GM12892 (cell line): ENCODE data around the gene KRT72.

Experiments used
- DNase-seq: peaks from one replicate; pipeline ENCODE4 v3.0.0; 2011; ENCODE audit not compliant: insufficient read length
- FAIRE-seq: peaks from 2 replicates; lab custom pipeline; 2011; peaks lifted over from hg19 to GRCh38; lab: Jason Lieb, UNC
- POLR2A ChIP-seq: IDR thresholded peaks from 2 replicates; pipeline ENCODE4 v1.6.1; 2011; ENCODE audit warnings: low read depth, low read length, control low read depth
- POLR2AphosphoS5 ChIP-seq: IDR thresholded peaks from 2 replicates; pipeline ENCODE4 v1.6.1; 2011; ENCODE audit warnings: low read depth, low read length, control low read depth
- TAF1 ChIP-seq: IDR thresholded peaks from 2 replicates; pipeline ENCODE4 v1.6.1; 2011; ENCODE audit warnings: low read depth, mild to moderate bottlenecking, control low read depth, low read length, borderline replicate concordance

Gene KRT72

DNA sequence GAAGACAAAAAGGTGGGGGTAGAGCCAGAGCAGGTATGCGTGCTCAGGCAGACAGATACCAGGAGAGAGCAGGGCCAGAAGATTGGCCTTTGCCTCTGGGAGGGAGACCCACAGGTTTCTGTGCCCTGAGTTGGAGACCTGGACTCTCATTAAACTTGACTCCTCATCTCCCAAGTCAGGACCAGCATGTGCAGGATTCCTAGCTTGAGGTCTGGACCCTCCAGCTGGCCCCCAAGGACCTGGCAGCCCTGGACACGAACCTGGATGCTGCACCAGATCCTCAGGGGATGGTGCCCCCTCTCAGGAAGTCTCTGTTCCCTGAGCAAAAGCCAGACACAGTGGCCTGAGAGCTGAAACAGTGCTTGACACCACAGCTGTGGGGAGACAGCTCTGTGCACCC is 27.6 kb upstream of the KRT72 start:
- no peak for DNase-seq
- TF ChIP-seq TAF1 (no peak), POLR2AphosphoS5 (no peak), POLR2A (no peak)
- FAIRE-seq, result no peak

- FAIRE-seq, result no peak
- no peak for DNase-seq
- TF ChIP-seq POLR2AphosphoS5 (no peak), POLR2A (no peak), TAF1 (no peak)
Observed at GRCh38 chr12:52628111-52628507, 26.8 kb upstream of the KRT72 start.

- DNase-seq (no peak), FAIRE-seq (no peak)
- TF ChIP-seq POLR2AphosphoS5, result no peak
- TF ChIP-seq POLR2A, result no peak
- TF ChIP-seq TAF1, result no peak
Observed at GRCh38 chr12:52627395-52628110, 26.3 kb upstream of the KRT72 start.

DNA sequence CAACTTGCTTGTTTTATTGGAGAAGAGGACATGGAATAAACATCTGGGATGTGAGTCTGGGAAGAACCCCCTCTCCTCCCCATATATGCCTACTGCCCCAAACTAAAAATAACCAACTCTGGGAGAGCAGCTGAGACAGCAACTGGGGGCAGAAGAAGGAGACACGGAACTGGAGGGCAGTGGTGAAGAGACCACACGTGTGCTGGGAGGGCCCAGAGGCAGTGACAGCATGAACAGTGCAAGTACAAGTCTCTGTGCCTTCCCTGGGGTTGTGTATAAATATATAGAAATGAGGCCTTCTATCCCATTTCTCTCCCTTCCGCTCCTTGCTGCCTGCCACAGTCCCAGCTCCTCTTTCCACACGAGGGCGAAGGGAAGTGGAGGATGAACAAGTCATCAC is 21.1 kb upstream of the KRT72 start:
- DNase-seq (no peak), FAIRE-seq (no peak)
- no peak for TF ChIP-seq POLR2A
- no peak for TF ChIP-seq POLR2AphosphoS5
- TF ChIP-seq TAF1, result no peak

GRCh38 chr12:52618866-52619265 is 17.6 kb upstream of the KRT72 start:
- no peak for TF ChIP-seq POLR2AphosphoS5
- no peak for TF ChIP-seq TAF1
- no peak for TF ChIP-seq POLR2A
- DNase-seq, result no peak
- no peak for FAIRE-seq

DNA sequence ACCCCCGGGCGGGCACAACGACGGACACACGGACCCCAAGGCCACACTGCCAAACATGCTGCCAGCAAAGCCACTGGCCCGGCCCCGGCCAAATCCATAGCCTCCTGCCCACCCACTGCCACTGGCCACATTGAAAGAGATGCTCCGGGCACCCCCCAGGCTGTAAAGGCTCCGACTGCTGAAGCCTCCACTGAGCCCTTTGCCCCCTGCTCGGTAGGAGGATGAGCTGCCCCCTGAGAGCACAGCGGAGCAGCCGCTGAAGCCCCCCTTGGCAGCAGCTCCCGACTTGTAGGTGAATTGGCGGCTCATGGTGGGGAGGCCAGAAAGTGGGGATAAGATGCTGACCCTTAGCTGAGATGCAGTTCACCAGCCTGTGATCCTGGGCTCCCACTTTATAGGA is 17.0 kb upstream of the KRT72 start, which contains the start of gene KRT73:
Gene KRT73 (minus strand): TSS at position 344 of the 400 bp plus-strand sequence. CDS start 35 bp downstream, at position 309.
- DNase-seq (no peak), FAIRE-seq (no peak)
- no peak for TF ChIP-seq TAF1
- no peak for TF ChIP-seq POLR2A
- no peak for TF ChIP-seq POLR2AphosphoS5

DNA sequence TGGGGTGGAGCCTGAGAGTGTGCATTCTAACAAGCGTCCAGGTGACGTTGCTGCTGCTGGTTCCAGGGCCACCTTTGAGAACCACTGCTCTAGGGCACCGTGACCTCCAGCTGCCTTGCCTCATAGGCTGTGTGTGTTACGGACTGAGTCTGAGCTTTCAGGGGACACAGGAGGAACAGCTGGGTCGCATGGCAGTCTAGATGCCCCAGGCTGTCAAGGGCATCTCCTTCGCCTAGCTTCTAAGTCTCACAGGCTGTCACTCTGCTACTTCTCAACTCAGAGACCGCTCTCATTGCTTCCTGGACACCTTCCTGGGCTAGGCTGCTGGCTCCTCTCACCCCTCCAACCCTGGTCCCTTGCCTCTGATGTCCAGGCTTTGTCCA is 16.1 kb upstream of the KRT72 start:
- FAIRE-seq, result no peak
- TF ChIP-seq POLR2A, result no peak
- no peak for TF ChIP-seq TAF1
- TF ChIP-seq POLR2AphosphoS5, result no peak

GRCh38 chr12:52616680-52617402 is 15.6 kb upstream of the KRT72 start:
- no peak for DNase-seq
- TF ChIP-seq POLR2AphosphoS5 (no peak), TAF1 (no peak), POLR2A (no peak)
- no peak for FAIRE-seq

More for the DNA sequence above, 16.1 kb upstream of the KRT72 start:
- DNase-seq, result no peak

DNA sequence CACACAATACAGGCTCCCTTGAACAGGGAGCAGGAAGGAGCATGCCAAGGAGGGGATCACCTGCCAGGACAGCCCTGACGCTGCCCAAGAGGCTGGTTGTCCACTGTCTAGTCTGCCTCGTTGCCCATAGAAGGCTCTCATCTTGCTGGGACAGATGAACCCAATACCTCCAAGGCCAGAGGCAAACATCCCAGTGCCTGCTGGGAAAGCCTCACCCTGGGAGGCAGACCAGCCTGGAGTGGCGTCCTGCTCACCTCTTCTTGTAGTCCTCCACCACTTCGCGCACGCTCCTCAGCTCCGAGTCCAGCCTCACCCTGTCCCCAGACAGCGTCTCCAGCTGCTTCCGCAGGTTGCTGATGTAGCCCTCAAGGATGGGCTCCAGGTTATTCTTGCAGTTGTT is 14.6 kb upstream of the KRT72 start:
- no peak for TF ChIP-seq TAF1
- TF ChIP-seq POLR2AphosphoS5, result no peak
- TF ChIP-seq POLR2A, result no peak
- FAIRE-seq (no peak), DNase-seq (no peak)

- DNase-seq (no peak), FAIRE-seq (no peak)
- TF ChIP-seq POLR2A (no peak), POLR2AphosphoS5 (no peak), TAF1 (no peak)
Observed at GRCh38 chr12:52615208-52615868, 14.1 kb upstream of the KRT72 start.
